ENCODE data around the gene ANKRD55. TPM values are rescaled to one million over a fixed set of nuclear protein-coding genes. Genes with fewer than 3 reads are reported as not detected.

The ANKRD55 gene
- total RNA-seq, 1 experiment from 2014 or later: not detected

- BruUV-seq (replicated peaks): no TSS peak
- Histone ChIP-seq H3K4me3 (ENCODE audit: low read length) (no peak overlapping the region), H3K27me3 (ENCODE audit: low read length) (no peaks in the 10 kb centered on the region), H3K36me3 (ENCODE audit: low read depth, low read length) (no peaks in the 10 kb centered on the region), H3K4me1 (ENCODE audit: insufficient read depth, low read length) (peaks cover 19% of the 10 kb centered on the region), H3K4me2 (ENCODE audit: low read length) (no peak overlapping the region), H3K79me2 (ENCODE audit: low read length) (no peaks in the 10 kb centered on the region), H4K20me1 (ENCODE audit: low read length) (no peaks in the 10 kb centered on the region), H2AFZ (ENCODE audit: low read length) (no peak overlapping the region), H3K27ac (ENCODE audit: low read length) (no peak overlapping the region), H3F3A (ENCODE audit: low read length, unreplicated experiment) (no peaks in the 10 kb centered on the region), H3K9ac (ENCODE audit: low read length) (no peak overlapping the region), H3K9me3 (ENCODE audit: low read length) (no peaks in the 10 kb centered on the region), H3K9me2 (replicated peaks; ENCODE audit: low read length) (no peaks in the 10 kb centered on the region)
- ATAC-seq (peak; percentile 93), DNase-seq (peak; percentile 83)
- no peak for TF ChIP-seq CTCF (conservative IDR thresholded peaks at IDR 0.05; ENCODE audit: low read depth, low read length)
- no peak for TF ChIP-seq EZH2phosphoT487 (IDR thresholded peaks at IDR 0.05; ENCODE audit: borderline replicate concordance, low read length)
- no peak for TF ChIP-seq EZH2 (IDR thresholded peaks at IDR 0.05; ENCODE audit: low read length, unreplicated experiment)
- POLR2A ChIA-PET (ENCODE audit: unreplicated experiment): no interaction called here
- CTCF ChIA-PET: no interaction called here
- intact Hi-C loops (cut with micrococcal nuclease): no loop called here
These were observed 49.6 kb downstream of the ANKRD55 start for GRCh38 chr5:56183506-56183905.

GRCh38 chr5:56179442-56179841 is 53.7 kb downstream of the ANKRD55 start:
- DNase-seq: no peak
- H3K79me2 ChIP-seq (ENCODE audit: low read length): no peaks in the 10 kb centered on the region
- no peak overlapping the region for H3K27ac ChIP-seq (ENCODE audit: low read length)
- no peaks in the 10 kb centered on the region for H4K20me1 ChIP-seq (ENCODE audit: low read length)
- intact Hi-C loops (cut with micrococcal nuclease): no loop called here
- CTCF ChIA-PET: no interaction called here
- no peak for ATAC-seq
- POLR2A ChIA-PET (ENCODE audit: unreplicated experiment): interaction anchor here (0.6 kb wide), 1 partner anchor 648 kb away, joined by 3 read pairs; no protein-coding TSS in a partner anchor
- H3F3A ChIP-seq (ENCODE audit: low read length, unreplicated experiment): no peaks in the 10 kb centered on the region
- H3K27me3 ChIP-seq (ENCODE audit: low read length): no peaks in the 10 kb centered on the region
- H3K4me3 ChIP-seq (ENCODE audit: low read length): no peak overlapping the region
- H3K9me2 ChIP-seq (replicated peaks; ENCODE audit: low read length): no peaks in the 10 kb centered on the region
- H3K4me2 ChIP-seq (ENCODE audit: low read length): no peak overlapping the region
- H3K4me1 ChIP-seq (ENCODE audit: insufficient read depth, low read length): peaks cover 12% of the 10 kb centered on the region
- no peaks in the 10 kb centered on the region for H3K9me3 ChIP-seq (ENCODE audit: low read length)
- H2AFZ ChIP-seq (ENCODE audit: low read length): no peak overlapping the region
- no peak overlapping the region for H3K9ac ChIP-seq (ENCODE audit: low read length)
- TF ChIP-seq EZH2 (IDR thresholded peaks at IDR 0.05; ENCODE audit: low read length, unreplicated experiment) (no peak), EZH2phosphoT487 (IDR thresholded peaks at IDR 0.05; ENCODE audit: borderline replicate concordance, low read length) (no peak), CTCF (conservative IDR thresholded peaks at IDR 0.05; ENCODE audit: low read depth, low read length) (no peak)
- H3K36me3 ChIP-seq (ENCODE audit: low read depth, low read length): no peaks in the 10 kb centered on the region
- BruUV-seq (replicated peaks): no TSS peak

GRCh38 chr5:56178823-56179222 is 54.3 kb downstream of the ANKRD55 start:
- TF ChIP-seq CTCF (conservative IDR thresholded peaks at IDR 0.05; ENCODE audit: low read depth, low read length): no peak

More at GRCh38 chr5:56178823-56179222, 54.3 kb downstream of the ANKRD55 start:
- no peaks in the 10 kb centered on the region for H3K9me2 ChIP-seq (replicated peaks; ENCODE audit: low read length)
- peaks cover 7% of the 10 kb centered on the region for H3K4me1 ChIP-seq (ENCODE audit: insufficient read depth, low read length)
- no peaks in the 10 kb centered on the region for H3K36me3 ChIP-seq (ENCODE audit: low read depth, low read length)
- no peaks in the 10 kb centered on the region for H4K20me1 ChIP-seq (ENCODE audit: low read length)
- H3K4me2 ChIP-seq (ENCODE audit: low read length): no peak overlapping the region
- no peak overlapping the region for H3K27ac ChIP-seq (ENCODE audit: low read length)
- CTCF ChIA-PET: no interaction called here
- POLR2A ChIA-PET (ENCODE audit: unreplicated experiment): no interaction called here
- H2AFZ ChIP-seq (ENCODE audit: low read length): no peak overlapping the region
- H3K9me3 ChIP-seq (ENCODE audit: low read length): no peaks in the 10 kb centered on the region
- no peaks in the 10 kb centered on the region for H3K79me2 ChIP-seq (ENCODE audit: low read length)
- intact Hi-C loops (cut with micrococcal nuclease): no loop called here
- DNase-seq (no peak), ATAC-seq (no peak)
- H3F3A ChIP-seq (ENCODE audit: low read length, unreplicated experiment): no peaks in the 10 kb centered on the region
- no peak overlapping the region for H3K4me3 ChIP-seq (ENCODE audit: low read length)
- no TSS peak for BruUV-seq (replicated peaks)
- no peaks in the 10 kb centered on the region for H3K27me3 ChIP-seq (ENCODE audit: low read length)
- no peak overlapping the region for H3K9ac ChIP-seq (ENCODE audit: low read length)
